ENCODE results near the gene TWF2.

DNA sequence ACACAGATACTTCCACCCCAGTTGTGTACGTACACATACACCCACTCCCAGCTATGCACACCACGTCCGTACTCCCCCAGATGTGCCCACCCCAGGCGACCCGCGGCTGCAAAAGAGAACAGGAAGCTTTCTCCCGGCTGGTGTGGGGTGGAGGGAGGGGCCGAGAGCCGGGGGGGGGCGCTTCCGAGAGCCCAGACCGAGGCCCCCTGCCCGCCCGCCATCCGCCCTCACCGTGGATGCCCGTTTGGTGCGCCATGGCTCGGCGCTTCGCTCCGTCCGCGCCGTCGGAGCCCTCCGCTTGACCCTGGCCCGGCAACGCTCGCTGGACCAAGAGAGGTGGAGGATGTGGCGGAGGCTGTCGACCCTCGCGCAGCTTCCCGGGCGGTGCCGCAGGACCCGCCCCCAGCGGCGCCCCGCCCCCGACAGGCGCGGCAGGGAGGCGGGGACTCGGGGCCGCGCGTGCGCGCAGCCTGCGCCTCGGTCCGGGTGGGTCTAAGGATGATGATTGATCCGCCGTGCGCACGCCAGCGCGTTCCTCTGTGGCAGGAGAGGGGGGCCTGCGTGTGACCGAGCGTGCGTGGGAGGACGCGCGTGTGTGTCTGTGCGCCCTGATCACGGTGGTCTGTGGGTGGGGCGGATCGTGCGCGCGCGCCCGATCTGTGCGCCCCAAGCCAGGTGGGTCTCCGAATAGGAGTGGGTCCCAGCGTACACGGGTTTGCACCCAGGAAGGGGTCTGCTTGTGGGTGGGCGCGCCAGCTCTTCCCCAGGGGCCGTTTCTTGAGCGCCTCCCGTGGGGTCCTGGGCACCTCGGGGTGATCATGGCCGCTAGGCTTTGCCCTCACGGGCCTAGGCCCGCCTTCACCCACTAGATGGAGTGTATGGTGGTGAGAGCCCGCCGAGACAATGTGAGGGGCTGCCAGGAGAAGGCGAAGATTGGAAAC lies at the start of gene TWF2:
- TF ChIP-seq, protein P1, sequence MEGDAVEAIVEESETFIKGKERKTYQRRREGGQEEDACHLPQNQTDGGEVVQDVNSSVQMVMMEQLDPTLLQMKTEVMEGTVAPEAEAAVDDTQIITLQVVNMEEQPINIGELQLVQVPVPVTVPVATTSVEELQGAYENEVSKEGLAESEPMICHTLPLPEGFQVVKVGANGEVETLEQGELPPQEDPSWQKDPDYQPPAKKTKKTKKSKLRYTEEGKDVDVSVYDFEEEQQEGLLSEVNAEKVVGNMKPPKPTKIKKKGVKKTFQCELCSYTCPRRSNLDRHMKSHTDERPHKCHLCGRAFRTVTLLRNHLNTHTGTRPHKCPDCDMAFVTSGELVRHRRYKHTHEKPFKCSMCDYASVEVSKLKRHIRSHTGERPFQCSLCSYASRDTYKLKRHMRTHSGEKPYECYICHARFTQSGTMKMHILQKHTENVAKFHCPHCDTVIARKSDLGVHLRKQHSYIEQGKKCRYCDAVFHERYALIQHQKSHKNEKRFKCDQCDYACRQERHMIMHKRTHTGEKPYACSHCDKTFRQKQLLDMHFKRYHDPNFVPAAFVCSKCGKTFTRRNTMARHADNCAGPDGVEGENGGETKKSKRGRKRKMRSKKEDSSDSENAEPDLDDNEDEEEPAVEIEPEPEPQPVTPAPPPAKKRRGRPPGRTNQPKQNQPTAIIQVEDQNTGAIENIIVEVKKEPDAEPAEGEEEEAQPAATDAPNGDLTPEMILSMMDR (IDR thresholded peaks at IDR 0.05; ENCODE audit: low read length), result peak; percentile 54
- no peak for TF ChIP-seq EZH2 (IDR thresholded peaks at IDR 0.05; ENCODE audit: borderline replicate concordance, low read length)

Data from OCI-LY1 (cell line).